Astrocyte (in vitro differentiated cells and primary cell): ENCODE data around the gene CARD10.
"Not testable (repeated sequence)": the region's sequence is repeated elsewhere in the genome, so short reads cannot be mapped to it uniquely, and the experiment has no call there.

Source experiments
- EZH2 ChIP-seq: IDR thresholded peaks from 2 replicates; pipeline ENCODE4 v1.6.1; 2012; ENCODE audit warnings: mild to moderate bottlenecking, low read length, inconsistent platforms; ENCODE audit not compliant: insufficient read depth
- TF ChIP-seq, protein P1 (sequence below): IDR thresholded peaks from 2 replicates; pipeline ENCODE4 v1.5.1; 2011; ENCODE audit warnings: low read depth, mild to moderate bottlenecking, inconsistent platforms, low read length, moderate library complexity; ENCODE audit not compliant: insufficient read depth

GRCh38 chr22:37539790-37540189 lies 20.6 kb upstream of the CARD10 start:
- TF ChIP-seq, protein P1, sequence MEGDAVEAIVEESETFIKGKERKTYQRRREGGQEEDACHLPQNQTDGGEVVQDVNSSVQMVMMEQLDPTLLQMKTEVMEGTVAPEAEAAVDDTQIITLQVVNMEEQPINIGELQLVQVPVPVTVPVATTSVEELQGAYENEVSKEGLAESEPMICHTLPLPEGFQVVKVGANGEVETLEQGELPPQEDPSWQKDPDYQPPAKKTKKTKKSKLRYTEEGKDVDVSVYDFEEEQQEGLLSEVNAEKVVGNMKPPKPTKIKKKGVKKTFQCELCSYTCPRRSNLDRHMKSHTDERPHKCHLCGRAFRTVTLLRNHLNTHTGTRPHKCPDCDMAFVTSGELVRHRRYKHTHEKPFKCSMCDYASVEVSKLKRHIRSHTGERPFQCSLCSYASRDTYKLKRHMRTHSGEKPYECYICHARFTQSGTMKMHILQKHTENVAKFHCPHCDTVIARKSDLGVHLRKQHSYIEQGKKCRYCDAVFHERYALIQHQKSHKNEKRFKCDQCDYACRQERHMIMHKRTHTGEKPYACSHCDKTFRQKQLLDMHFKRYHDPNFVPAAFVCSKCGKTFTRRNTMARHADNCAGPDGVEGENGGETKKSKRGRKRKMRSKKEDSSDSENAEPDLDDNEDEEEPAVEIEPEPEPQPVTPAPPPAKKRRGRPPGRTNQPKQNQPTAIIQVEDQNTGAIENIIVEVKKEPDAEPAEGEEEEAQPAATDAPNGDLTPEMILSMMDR: not testable (repeated sequence)
- not testable (repeated sequence) for TF ChIP-seq EZH2
